HCEC 1CT (cell line): ENCODE results near the gene EDA.

Experiments
- DNase-seq: peaks from one replicate; pipeline ENCODE4 v3.0.0-alpha.2; 2017

EDA gene

GRCh38 chrX:70084592-70085240 lies 468.8 kb downstream of the EDA start:
- no peak for DNase-seq

- peak; percentile 21 for DNase-seq
These were observed 472.1 kb downstream of the EDA start for GRCh38 chrX:70087857-70088630.

GRCh38 chrX:70088751-70089150 lies 472.8 kb downstream of the EDA start:
- no peak for DNase-seq
